HepG2 (cell line): ENCODE results near the gene S1PR2. TPM values are rescaled to one million over a fixed set of nuclear protein-coding genes. Genes with fewer than 3 reads are reported as not detected.

Source experiments
- ATAC-seq: fragments of 200-7000 bp; cut with Tn5 transposase; 3 replicates; pipeline ENCODE4 v1.9.1; 2020; ENCODE audit warnings: mild to moderate bottlenecking, moderate library complexity
- BruUV-seq: library from RNA; stranded (reverse); fragments of 400-500 nt; replicated peaks from 2 replicates; lab custom pipeline; 2021; lab: Mats Ljungman, UMichigan
- CTCF ChIA-PET: fragments of 300-600 bp; formaldehyde crosslinking; extraction: SDS; loops from one replicate; lab custom pipeline; 2021; ENCODE audit warnings: low total read pairs, inconsistent platforms, low intra/inter-chr PET ratio; lab: Yijun Ruan, JAX
- POLR2A ChIA-PET: fragments of 350-600 bp; sonication (Branson Sonifier 250); formaldehyde crosslinking; loops from one replicate; lab custom pipeline; 2020; ENCODE audit warnings: antibody characterized with exemption, inconsistent platforms; lab: Yijun Ruan, JAX
- DNase-seq: peaks from one replicate; pipeline ENCODE4 v3.0.0-alpha.2; 2015; ENCODE audit warnings: low spot score
- FAIRE-seq: peaks from 3 replicates; lab custom pipeline; 2011; peaks lifted over from hg19 to GRCh38; lab: Jason Lieb, UNC
- H2AFZ ChIP-seq: one replicate; pipeline ENCODE4 v1.6.1; 2011; ENCODE audit warnings: low read length, inconsistent platforms
- H3K27ac ChIP-seq: fragments of 300-600 bp; 3 replicates; pipeline ENCODE4 v1.8.0; 2011; ENCODE audit warnings: mixed run types, mild to moderate bottlenecking, mixed read lengths, low read length, inconsistent platforms; ENCODE audit not compliant: insufficient read depth; ENCODE audit errors: extremely low read length
- H3K27me3 ChIP-seq, 2 experiments: fragments of 200-600 bp in 1 of 2; 2 replicates in 1 of 2; 3 replicates in 1 of 2; pipeline versions ENCODE4 v1.6.0 to v1.8.0; 2011; ENCODE audit warnings: low read length in 2 of 2, mild to moderate bottlenecking in 2 of 2, moderate library complexity in 2 of 2, inconsistent platforms in 1 of 2; ENCODE audit not compliant: insufficient read depth in 2 of 2, control insufficient read depth in 1 of 2
- H3K36me3 ChIP-seq, 2 experiments: fragments of 200-600 bp in 1 of 2; replicated peaks in 1 of 2; 2 replicates in 1 of 2; 3 replicates in 1 of 2; pipeline versions ENCODE4 v1.5.1 to v1.8.0; 2011; ENCODE audit warnings: low read length in 2 of 2, inconsistent platforms in 1 of 2; ENCODE audit not compliant: insufficient read depth in 2 of 2, control insufficient read depth in 1 of 2
- H3K4me1 ChIP-seq: 2 replicates; pipeline ENCODE4 v1.5.1; 2012; ENCODE audit warnings: low read length, inconsistent platforms; ENCODE audit not compliant: insufficient read depth
- H3K4me2 ChIP-seq: 2 replicates; pipeline ENCODE4 v1.6.0; 2011; ENCODE audit warnings: low read depth, low read length, inconsistent platforms
- H3K4me3 ChIP-seq, 3 experiments: fragments of 200-600 bp in 1 of 3; sonication (generic), shearing (Covaris generic) in 1 of 3; replicated peaks in 1 of 3; 2 replicates each; pipeline ENCODE4 v1.5.1; 2011 to 2016; ENCODE audit warnings: low read length in 3 of 3, inconsistent platforms in 2 of 3, low read depth in 2 of 3, mild to moderate bottlenecking in 2 of 3, control low read depth in 1 of 3, mixed read lengths in 1 of 3; ENCODE audit not compliant: insufficient read depth in 1 of 3
- H3K79me2 ChIP-seq: one replicate; pipeline ENCODE4 v1.6.1; 2011; ENCODE audit warnings: low read length, inconsistent platforms; ENCODE audit not compliant: insufficient read depth
- H3K9ac ChIP-seq: 2 replicates; pipeline ENCODE4 v1.6.0; 2011; ENCODE audit warnings: mild to moderate bottlenecking, low read depth, low read length, inconsistent platforms; ENCODE audit not compliant: insufficient read depth
- H3K9me3 ChIP-seq: 2 replicates; pipeline ENCODE4 v1.5.1; 2012; ENCODE audit warnings: mild to moderate bottlenecking, low read length
- H4K20me1 ChIP-seq: 2 replicates; pipeline ENCODE4 v1.6.0; 2011; ENCODE audit warnings: inconsistent platforms, mild to moderate bottlenecking, low read length, moderate library complexity; ENCODE audit not compliant: insufficient read depth
- ZHX1 ChIP-seq: sonication (generic); formaldehyde crosslinking; IDR thresholded peaks from 2 replicates; pipeline ENCODE4 v1.8.1; 2022; ENCODE audit warnings: low read depth, mild to moderate bottlenecking, missing genetic modification reagents
- ZNF121 ChIP-seq: sonication (generic); formaldehyde crosslinking; IDR thresholded peaks from 2 replicates; pipeline ENCODE4 v1.5.0; 2020; ENCODE audit warnings: mild to moderate bottlenecking, missing genetic modification reagents
- WGBS: methylation state at CpG from one replicate; pipeline ENCODE4 v1.1.6; 2017; ENCODE audit warnings: low lambda C conversion rate; 5-methylcytosine and 5-hydroxymethylcytosine counted together
- in situ Hi-C: cut with HindIII; loops from 2 replicates; pipeline ENCODE4 v1.10.0; 2017; ENCODE audit warnings: low pct_unique_long_range_greater_than_20kb; ENCODE audit not compliant: extremely low pct_ligation_motif_present
- intact Hi-C: fragments of 100-400 bp; cut with micrococcal nuclease; formaldehyde crosslinking; loops from one replicate; pipeline ENCODE4 v1.10.0; 2022; ENCODE audit not compliant: unreplicated experiment
- polyA plus RNA-seq, 8 experiments: library from polyadenylated mRNA; depleted of rRNA in 3 of 8; stranded (reverse) in 7 of 8; unstranded in 1 of 8; fragments of >200 nt; fragmentation: Illumina TruSeq in 4 of 8; extraction: Trizol in 4 of 8; gene quantifications; 2 replicates each; pipeline versions ENCODE4 v1.2.1 to v1.2.3, GENCODE V29; 2011 to 2016; ENCODE audit warnings: low read depth in 4 of 8, missing spikeins in 1 of 8, mixed read lengths in 1 of 8; ENCODE audit not compliant: insufficient read depth in 1 of 8
- total RNA-seq, 5 experiments: library from RNA; depleted of rRNA; stranded (reverse); fragments of >200 nt; fragmentation: Illumina TruSeq; extraction: Trizol; gene quantifications; 2 replicates each; pipeline ENCODE4 v1.2.3, GENCODE V29; 2016; ENCODE audit warnings: low read depth in 1 of 5

The S1PR2 gene
- total and polyA plus RNA-seq, 2 of the 13 experiments (the other 11 are each of a cell fraction or from before 2014, with no cell fraction given), result 0.91 to 1.3 TPM

- FAIRE-seq (no peak), ATAC-seq (no peak)
Observed at GRCh38 chr19:10277795-10278589, 46.9 kb upstream of the S1PR2 start.

More at GRCh38 chr19:10277795-10278589, 46.9 kb upstream of the S1PR2 start:
- TF ChIP-seq ZNF121 (CRISPR knock-in tag) (peak; percentile 85), ZHX1 (no peak)
- Histone ChIP-seq H2AFZ (no peak overlapping the region), H3K4me1 (peaks cover 12% of the 10 kb centered on the region), H3K27me3 (no peaks in the 10 kb centered on the region), H3K36me3 (peaks cover 10 to 33% of the 10 kb centered on the region in 2 experiments; a peak in 4 of 5 replicates), H4K20me1 (peaks cover 3% of the 10 kb centered on the region; the same call in 1 of the 2 replicates), H3K27ac (no peak overlapping the region), H3K4me2 (no peak overlapping the region), H3K4me3 (no peak overlapping the region), H3K9ac (no peak overlapping the region), H3K79me2 (peaks cover 3% of the 10 kb centered on the region), H3K9me3 (no peaks in the 10 kb centered on the region)
- ChIA-PET POLR2A (interaction anchor here (3.3 kb wide), 1 partner anchor 7 kb away, joined by 23 read pairs; the partner anchor contains the start of gene ICAM1), CTCF (no interaction called here)
- BruUV-seq, result TSS peak; percentile 31
- in situ Hi-C loops, result no loop called here
- 97% methylated on average over 9 of the region's 9 CpGs for whole genome bisulfite sequencing
- intact Hi-C loops, result no loop called here
- DNase-seq, result no peak
